ENCODE measurements around the gene SCN4B.

The SCN4B gene

DNA sequence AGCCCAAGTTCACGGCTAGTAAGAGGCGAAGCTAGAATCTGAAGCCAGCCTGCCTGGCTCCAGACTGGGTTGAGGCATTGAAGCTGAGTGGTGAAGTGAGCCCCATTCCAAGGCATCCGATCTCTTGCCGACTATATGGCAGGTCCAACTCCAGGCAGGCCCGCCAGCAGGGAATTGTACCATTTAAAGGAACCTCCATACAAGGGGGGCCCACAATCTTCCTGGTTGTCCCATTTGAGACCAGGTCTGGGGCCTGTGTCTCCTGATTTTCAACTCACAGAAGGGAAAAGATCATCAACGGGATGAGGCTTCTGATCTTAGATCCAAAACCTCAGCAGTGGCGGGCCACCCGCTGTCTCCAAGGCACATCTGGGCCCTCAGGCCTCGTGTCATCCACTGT is 19.7 kb upstream of the SCN4B start:
- peaks cover 88% of the 10 kb centered on the region for H3K27me3 ChIP-seq (ENCODE audit: insufficient read depth, low read length)
- H3K27ac ChIP-seq (ENCODE audit: low read depth, low read length) = no peak overlapping the region
- no peaks in the 10 kb centered on the region for H3K36me3 ChIP-seq (ENCODE audit: insufficient read depth, low read length)
- H2AFZ ChIP-seq (ENCODE audit: low read length, unreplicated experiment) = no peak overlapping the region
- no peaks in the 10 kb centered on the region for H3K79me2 ChIP-seq (ENCODE audit: control insufficient read depth, insufficient read depth, low read length, unreplicated experiment)
- no peak overlapping the region for H3K4me3 ChIP-seq (ENCODE audit: low read depth, low read length)
- H3K4me1 ChIP-seq (ENCODE audit: control insufficient read depth, insufficient read depth, low read length, unreplicated experiment) = no peaks in the 10 kb centered on the region

DNA sequence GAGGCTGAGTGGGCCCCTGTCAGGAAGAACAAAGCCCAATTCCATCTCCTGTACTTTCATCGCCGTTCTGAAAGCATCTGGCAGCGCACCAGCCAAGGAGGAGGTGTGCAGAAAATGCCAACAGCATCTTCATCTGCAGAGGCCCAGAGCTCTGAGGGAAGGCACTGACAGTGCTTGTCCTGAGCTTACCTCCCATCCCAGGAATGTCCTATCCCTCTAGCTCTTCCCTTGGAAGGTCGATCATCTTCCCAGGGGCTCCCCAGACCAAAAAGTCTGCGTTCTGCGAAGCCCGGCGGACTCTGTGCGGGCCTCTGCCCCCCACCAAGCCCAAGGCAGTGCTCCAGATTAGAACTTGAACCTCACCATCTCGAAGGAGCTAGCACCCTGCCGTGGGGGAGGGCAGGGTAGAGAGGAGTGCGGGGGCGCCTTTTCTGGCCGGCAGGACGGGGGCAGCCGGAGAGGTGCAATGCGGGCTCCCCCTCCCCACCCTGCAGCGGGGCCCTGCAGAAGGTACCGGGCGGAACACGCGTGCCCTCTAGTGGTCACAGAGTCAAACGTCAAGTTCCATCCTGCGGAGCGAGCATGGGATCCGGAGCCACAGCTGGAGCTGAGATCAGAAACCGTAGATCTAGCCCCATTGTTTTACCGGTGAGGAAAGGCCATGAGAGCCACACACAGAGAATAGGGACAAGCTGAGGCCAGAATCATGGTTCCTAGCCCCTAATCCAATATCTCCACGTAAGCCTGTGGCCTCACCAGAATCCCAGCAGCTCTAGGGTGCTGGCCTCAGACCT is 18.8 kb upstream of the SCN4B start:
- H3K4me1 ChIP-seq (ENCODE audit: control insufficient read depth, insufficient read depth, low read length, unreplicated experiment) = no peaks in the 10 kb centered on the region
- H3K4me3 ChIP-seq (ENCODE audit: low read depth, low read length) = no peak overlapping the region
- H3K27ac ChIP-seq (ENCODE audit: low read depth, low read length) = no peak overlapping the region
- peaks cover 84% of the 10 kb centered on the region for H3K27me3 ChIP-seq (ENCODE audit: insufficient read depth, low read length)
- H3K36me3 ChIP-seq (ENCODE audit: insufficient read depth, low read length) = no peaks in the 10 kb centered on the region
- H2AFZ ChIP-seq (ENCODE audit: low read length, unreplicated experiment) = no peak overlapping the region
- H3K79me2 ChIP-seq (ENCODE audit: control insufficient read depth, insufficient read depth, low read length, unreplicated experiment) = no peaks in the 10 kb centered on the region

DNA sequence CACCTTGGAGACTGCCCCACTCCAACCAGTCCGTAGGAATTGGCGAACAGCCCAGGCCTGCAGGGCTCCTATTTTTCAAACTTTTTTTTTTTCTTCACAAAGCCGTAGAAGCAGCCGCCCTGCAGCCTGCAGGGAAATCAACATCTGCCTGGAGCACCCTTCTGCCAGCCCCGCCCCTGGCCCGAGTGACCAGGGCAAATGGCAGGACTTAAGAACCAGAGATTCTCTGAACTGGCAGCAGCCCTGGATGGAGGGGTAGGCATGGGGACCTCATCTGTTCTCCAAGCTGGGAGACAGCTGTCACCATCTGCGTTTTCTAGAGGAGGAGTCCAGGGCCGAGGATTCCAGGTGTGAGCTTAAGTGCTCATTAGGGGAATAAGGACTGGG is 18.3 kb upstream of the SCN4B start:
- no peak overlapping the region for H3K27ac ChIP-seq (ENCODE audit: low read depth, low read length)
- peaks cover 79% of the 10 kb centered on the region for H3K27me3 ChIP-seq (ENCODE audit: insufficient read depth, low read length)
- H3K36me3 ChIP-seq (ENCODE audit: insufficient read depth, low read length) = no peaks in the 10 kb centered on the region
- no peak overlapping the region for H3K4me3 ChIP-seq (ENCODE audit: low read depth, low read length)
- no peaks in the 10 kb centered on the region for H3K4me1 ChIP-seq (ENCODE audit: control insufficient read depth, insufficient read depth, low read length, unreplicated experiment)
- no peaks in the 10 kb centered on the region for H3K79me2 ChIP-seq (ENCODE audit: control insufficient read depth, insufficient read depth, low read length, unreplicated experiment)
- H2AFZ ChIP-seq (ENCODE audit: low read length, unreplicated experiment) = no peak overlapping the region

DNA sequence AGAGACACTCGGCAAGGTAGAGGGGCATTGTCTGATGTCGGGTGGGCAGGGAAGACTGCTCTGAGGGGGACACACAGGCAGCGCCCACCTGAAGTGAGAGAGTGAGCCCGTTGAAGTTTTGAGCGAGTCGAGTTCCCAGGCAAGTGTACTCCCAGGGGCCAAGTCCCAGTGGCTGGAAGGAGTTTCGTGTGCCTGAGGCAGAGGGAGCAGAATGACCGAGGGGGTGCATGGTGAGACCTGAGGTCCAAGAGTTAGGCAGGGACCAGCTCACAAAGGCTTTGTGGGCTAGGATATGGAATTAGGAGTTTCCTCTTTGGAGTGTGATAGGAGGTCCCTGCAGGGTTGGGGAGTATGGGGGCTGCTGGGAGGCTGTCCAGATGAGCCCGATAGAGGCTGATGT is 17.6 kb upstream of the SCN4B start:
- Histone ChIP-seq H2AFZ (ENCODE audit: low read length, unreplicated experiment) (no peak overlapping the region), H3K79me2 (ENCODE audit: control insufficient read depth, insufficient read depth, low read length, unreplicated experiment) (no peaks in the 10 kb centered on the region), H3K27me3 (ENCODE audit: insufficient read depth, low read length) (peaks cover 72% of the 10 kb centered on the region), H3K27ac (ENCODE audit: low read depth, low read length) (no peak overlapping the region), H3K4me3 (ENCODE audit: low read depth, low read length) (no peak overlapping the region), H3K4me1 (ENCODE audit: control insufficient read depth, insufficient read depth, low read length, unreplicated experiment) (no peaks in the 10 kb centered on the region), H3K36me3 (ENCODE audit: insufficient read depth, low read length) (no peaks in the 10 kb centered on the region)

DNA sequence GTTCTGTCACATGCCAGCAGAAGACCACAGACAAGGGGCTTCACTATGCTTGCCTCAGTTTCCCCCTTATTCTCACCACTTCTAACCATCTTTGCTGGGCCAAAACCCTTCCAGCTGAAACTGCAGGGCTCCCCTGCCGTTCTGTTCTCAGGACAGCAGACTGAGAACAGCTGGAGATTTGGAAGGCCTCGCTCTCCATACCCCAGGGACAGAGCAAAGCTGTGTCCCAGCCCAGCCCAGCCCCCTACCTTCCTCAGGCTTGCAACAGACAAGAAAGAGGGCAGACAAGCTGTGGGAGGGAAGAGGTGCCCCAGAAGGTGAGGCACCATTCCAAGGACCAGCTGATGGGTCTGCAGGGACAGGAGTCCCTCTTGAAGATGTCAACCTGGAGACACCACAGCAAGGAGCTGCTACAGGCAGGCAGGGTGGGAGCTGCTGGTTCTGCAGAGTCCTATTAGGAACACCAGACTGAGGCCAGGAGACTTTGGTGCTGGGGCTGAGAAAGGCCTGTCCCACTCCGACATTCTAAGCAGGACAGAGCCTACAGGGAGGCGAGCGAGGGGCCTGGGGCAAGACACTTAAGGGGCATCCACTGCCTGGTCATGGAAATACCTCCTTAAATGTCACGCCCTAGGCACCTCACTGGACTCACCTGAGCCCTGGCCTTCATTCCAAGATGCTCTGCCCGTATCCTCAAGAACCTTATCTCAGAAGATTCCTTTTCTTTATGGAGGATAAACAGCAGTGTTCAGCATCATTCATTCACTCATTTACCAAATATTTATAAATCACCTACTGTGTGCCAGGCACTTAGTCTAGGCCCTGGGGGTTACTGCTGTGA is 16.9 kb upstream of the SCN4B start:
- Histone ChIP-seq H3K4me3 (ENCODE audit: low read depth, low read length) (no peak overlapping the region), H3K27me3 (ENCODE audit: insufficient read depth, low read length) (peaks cover 69% of the 10 kb centered on the region), H3K4me1 (ENCODE audit: control insufficient read depth, insufficient read depth, low read length, unreplicated experiment) (no peaks in the 10 kb centered on the region), H3K36me3 (ENCODE audit: insufficient read depth, low read length) (no peaks in the 10 kb centered on the region), H2AFZ (ENCODE audit: low read length, unreplicated experiment) (no peak overlapping the region), H3K27ac (ENCODE audit: low read depth, low read length) (no peak overlapping the region), H3K79me2 (ENCODE audit: control insufficient read depth, insufficient read depth, low read length, unreplicated experiment) (no peaks in the 10 kb centered on the region)

DNA sequence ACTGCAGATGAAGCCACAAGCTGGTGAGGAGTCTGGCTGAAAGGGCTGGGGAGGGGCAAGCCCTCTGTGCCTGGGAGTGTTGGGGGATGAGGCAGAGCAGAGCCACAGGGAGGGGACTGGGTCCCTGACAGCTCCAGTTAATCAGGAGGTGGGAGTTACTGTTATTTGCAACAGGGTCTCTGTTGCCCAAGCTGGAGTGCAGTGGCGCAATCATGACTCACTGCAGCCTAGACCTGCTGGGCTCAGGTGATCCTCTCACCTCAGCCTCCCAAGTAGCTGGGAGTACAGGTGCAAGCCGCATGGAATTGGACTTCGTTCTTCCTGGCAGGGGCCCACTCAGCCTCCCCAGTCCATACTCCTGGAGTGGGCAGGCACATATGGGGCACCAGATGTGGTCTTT is 16.1 kb upstream of the SCN4B start:
- Histone ChIP-seq H3K79me2 (ENCODE audit: control insufficient read depth, insufficient read depth, low read length, unreplicated experiment) (no peaks in the 10 kb centered on the region), H3K27me3 (ENCODE audit: insufficient read depth, low read length) (peaks cover 70% of the 10 kb centered on the region), H3K27ac (ENCODE audit: low read depth, low read length) (no peak overlapping the region), H3K36me3 (ENCODE audit: insufficient read depth, low read length) (no peaks in the 10 kb centered on the region), H2AFZ (ENCODE audit: low read length, unreplicated experiment) (no peak overlapping the region), H3K4me1 (ENCODE audit: control insufficient read depth, insufficient read depth, low read length, unreplicated experiment) (no peaks in the 10 kb centered on the region), H3K4me3 (ENCODE audit: low read depth, low read length) (no peak overlapping the region)

DNA sequence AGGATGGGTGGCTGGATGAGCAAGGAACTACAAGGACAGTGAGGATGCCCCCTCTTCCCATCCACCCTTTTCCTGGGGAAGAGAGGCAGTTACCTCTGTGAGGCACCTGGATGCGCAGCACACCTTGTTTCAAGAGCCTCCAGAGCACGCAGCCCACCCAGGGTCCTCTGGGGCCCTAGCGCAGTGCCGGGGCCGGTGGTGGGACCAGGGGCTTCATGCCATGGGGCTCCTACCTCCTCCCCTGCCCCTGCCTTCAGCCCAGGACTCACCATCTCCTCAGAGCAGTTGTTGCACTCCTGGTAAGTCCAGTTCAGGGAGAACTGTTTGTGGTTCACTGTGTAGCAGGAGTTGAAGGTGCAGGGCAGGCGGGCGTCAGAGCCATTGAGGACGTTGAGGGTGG is 15.7 kb upstream of the SCN4B start:
- no peak overlapping the region for H2AFZ ChIP-seq (ENCODE audit: low read length, unreplicated experiment)
- no peaks in the 10 kb centered on the region for H3K4me1 ChIP-seq (ENCODE audit: control insufficient read depth, insufficient read depth, low read length, unreplicated experiment)
- no peak overlapping the region for H3K27ac ChIP-seq (ENCODE audit: low read depth, low read length)
- H3K27me3 ChIP-seq (ENCODE audit: insufficient read depth, low read length) = peaks cover 73% of the 10 kb centered on the region
- no peaks in the 10 kb centered on the region for H3K36me3 ChIP-seq (ENCODE audit: insufficient read depth, low read length)
- H3K4me3 ChIP-seq (ENCODE audit: low read depth, low read length) = no peak overlapping the region
- H3K79me2 ChIP-seq (ENCODE audit: control insufficient read depth, insufficient read depth, low read length, unreplicated experiment) = no peaks in the 10 kb centered on the region

DNA sequence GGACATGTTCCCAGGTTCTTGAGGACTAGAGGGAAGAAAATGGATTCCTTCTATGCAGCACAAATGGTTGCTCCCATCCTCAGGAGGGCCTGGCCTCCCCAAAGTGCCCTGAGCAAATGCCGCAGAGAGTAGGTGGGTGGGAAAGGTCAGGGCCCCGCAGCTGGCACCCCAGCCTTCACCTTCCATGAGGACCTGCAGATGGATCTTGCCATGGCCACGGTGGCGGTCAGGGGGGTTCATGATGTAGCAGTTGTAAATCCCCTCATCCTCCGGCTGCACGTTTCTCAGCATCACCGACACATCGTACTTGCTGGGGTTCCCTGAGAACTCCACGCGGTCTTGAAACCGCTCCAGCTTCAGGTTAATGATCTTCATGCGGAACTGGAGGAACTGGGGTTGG is 15.3 kb upstream of the SCN4B start:
- Histone ChIP-seq H3K27me3 (ENCODE audit: insufficient read depth, low read length) (peaks cover 73% of the 10 kb centered on the region), H3K27ac (ENCODE audit: low read depth, low read length) (no peak overlapping the region), H3K4me1 (ENCODE audit: control insufficient read depth, insufficient read depth, low read length, unreplicated experiment) (no peaks in the 10 kb centered on the region), H2AFZ (ENCODE audit: low read length, unreplicated experiment) (no peak overlapping the region), H3K4me3 (ENCODE audit: low read depth, low read length) (no peak overlapping the region), H3K36me3 (ENCODE audit: insufficient read depth, low read length) (no peaks in the 10 kb centered on the region), H3K79me2 (ENCODE audit: control insufficient read depth, insufficient read depth, low read length, unreplicated experiment) (no peaks in the 10 kb centered on the region)

DNA sequence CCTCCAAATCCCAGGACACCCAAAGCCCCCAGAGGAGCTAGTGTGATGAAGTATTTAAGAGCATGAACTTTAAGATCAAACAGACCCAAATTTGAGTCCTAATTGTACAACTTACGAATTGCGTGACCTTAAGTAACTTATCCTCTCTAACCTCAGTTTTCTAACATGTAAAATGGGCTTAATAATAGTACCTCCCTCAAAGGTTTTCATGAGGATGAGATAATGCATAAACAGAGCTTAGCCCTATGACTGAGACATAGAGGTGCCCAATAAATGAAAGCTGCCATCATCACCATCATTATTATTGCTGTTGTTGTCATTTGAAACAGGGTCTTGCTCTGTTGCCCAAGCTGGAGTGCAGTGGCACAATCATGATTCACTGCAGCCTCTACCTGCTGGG is 14.6 kb upstream of the SCN4B start:
- no peaks in the 10 kb centered on the region for H3K4me1 ChIP-seq (ENCODE audit: control insufficient read depth, insufficient read depth, low read length, unreplicated experiment)
- H3K79me2 ChIP-seq (ENCODE audit: control insufficient read depth, insufficient read depth, low read length, unreplicated experiment) = no peaks in the 10 kb centered on the region
- H2AFZ ChIP-seq (ENCODE audit: low read length, unreplicated experiment) = no peak overlapping the region
- no peaks in the 10 kb centered on the region for H3K36me3 ChIP-seq (ENCODE audit: insufficient read depth, low read length)
- no peak overlapping the region for H3K4me3 ChIP-seq (ENCODE audit: low read depth, low read length)
- H3K27ac ChIP-seq (ENCODE audit: low read depth, low read length) = no peak overlapping the region
- H3K27me3 ChIP-seq (ENCODE audit: insufficient read depth, low read length) = peaks cover 75% of the 10 kb centered on the region

DNA sequence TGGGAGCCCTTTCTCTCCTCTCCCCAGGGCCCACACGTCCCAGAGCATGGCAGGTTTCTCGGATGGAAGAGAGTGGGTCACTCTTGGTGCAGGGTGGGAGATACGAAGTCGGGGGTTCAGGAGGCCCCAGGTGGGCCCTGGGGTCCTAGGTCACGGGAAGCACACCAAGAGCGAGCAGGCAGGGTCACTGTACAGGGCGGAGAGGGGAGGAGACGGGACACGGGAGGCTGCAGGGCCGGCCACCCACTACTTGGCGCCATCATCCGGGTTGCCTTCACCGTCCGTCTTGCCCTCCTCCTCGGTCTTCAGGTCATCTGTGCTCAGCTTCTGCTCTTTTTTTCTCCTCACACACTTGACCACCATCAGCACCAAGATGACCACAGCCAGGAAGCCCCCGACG is 14.0 kb upstream of the SCN4B start:
- H3K36me3 ChIP-seq (ENCODE audit: insufficient read depth, low read length) = no peaks in the 10 kb centered on the region
- no peak overlapping the region for H3K27ac ChIP-seq (ENCODE audit: low read depth, low read length)
- no peak overlapping the region for H2AFZ ChIP-seq (ENCODE audit: low read length, unreplicated experiment)

DNA sequence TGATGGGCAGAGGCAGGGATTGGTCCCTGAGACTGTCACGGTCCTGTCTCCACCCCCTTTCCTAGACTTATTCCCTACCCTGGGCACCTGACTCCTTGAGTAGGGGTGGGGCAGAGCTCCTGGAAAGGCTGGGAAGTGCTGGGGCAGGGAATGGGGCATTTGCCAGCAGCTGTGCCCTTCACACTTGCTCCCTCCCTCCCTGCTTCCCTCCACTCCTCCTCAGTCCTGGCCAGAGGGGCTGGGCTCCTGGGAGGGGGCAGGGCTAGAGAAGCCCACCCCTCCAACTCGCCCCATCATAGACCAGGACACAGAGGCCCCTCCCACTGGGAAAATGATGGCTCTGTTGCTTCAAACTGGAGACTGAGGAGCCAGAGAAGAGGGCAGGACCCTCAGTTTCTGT is 12.3 kb upstream of the SCN4B start:
- Histone ChIP-seq H3K4me1 (ENCODE audit: control insufficient read depth, insufficient read depth, low read length, unreplicated experiment) (no peaks in the 10 kb centered on the region), H3K27me3 (ENCODE audit: insufficient read depth, low read length) (peaks cover 78% of the 10 kb centered on the region), H3K79me2 (ENCODE audit: control insufficient read depth, insufficient read depth, low read length, unreplicated experiment) (no peaks in the 10 kb centered on the region)

More for the DNA sequence above, 14.0 kb upstream of the SCN4B start:
- no peaks in the 10 kb centered on the region for H3K79me2 ChIP-seq (ENCODE audit: control insufficient read depth, insufficient read depth, low read length, unreplicated experiment)
- no peak overlapping the region for H3K4me3 ChIP-seq (ENCODE audit: low read depth, low read length)
- H3K27me3 ChIP-seq (ENCODE audit: insufficient read depth, low read length) = peaks cover 78% of the 10 kb centered on the region
- no peaks in the 10 kb centered on the region for H3K4me1 ChIP-seq (ENCODE audit: control insufficient read depth, insufficient read depth, low read length, unreplicated experiment)

More for the DNA sequence above, 12.3 kb upstream of the SCN4B start:
- no peak overlapping the region for H3K27ac ChIP-seq (ENCODE audit: low read depth, low read length)
- no peak overlapping the region for H3K4me3 ChIP-seq (ENCODE audit: low read depth, low read length)
- no peak overlapping the region for H2AFZ ChIP-seq (ENCODE audit: low read length, unreplicated experiment)
- no peaks in the 10 kb centered on the region for H3K36me3 ChIP-seq (ENCODE audit: insufficient read depth, low read length)

All from ACC112 (cell line).